Activated CD8-positive, alpha-beta T cell treated with anti-CD3 and anti-CD28 coated beads, Interleukin-2, amount 10 ng/mL, durations not matched to agents 7 days and 5 days (primary cell): ENCODE results near the gene LIPC. TPM values are rescaled to one million over a fixed set of nuclear protein-coding genes. Genes with fewer than 3 reads are reported as not detected.

Experiments
- ATAC-seq: fragments of 150-1000 bp; cut with Tn5 transposase; one replicate; pipeline ENCODE4 v1.10.0; 2021; ENCODE audit warnings: moderate library complexity
- CTCF ChIA-PET: fragments of 350-600 bp; sonication (Branson Sonifier 250); formaldehyde crosslinking; loops from one replicate; lab custom pipeline; 2021; ENCODE audit warnings: antibody characterized with exemption; lab: Charles Lee
- POLR2A ChIA-PET: fragments of 350-600 bp; sonication (Branson Sonifier 250); formaldehyde crosslinking; loops from one replicate; lab custom pipeline; 2021; ENCODE audit warnings: antibody characterized with exemption; lab: Charles Lee
- DNase-seq: peaks from one replicate; pipeline ENCODE4 v3.0.0-alpha.2; 2020
- H3K27ac Mint-ChIP-seq: one replicate; pipeline ENCODE4 v1.8.0; 2021; ENCODE audit warnings: mild to moderate bottlenecking, mixed read lengths
- H3K27me3 Mint-ChIP-seq: one replicate; pipeline ENCODE4 v1.8.0; 2021; ENCODE audit warnings: low read depth, mixed read lengths
- H3K36me3 Mint-ChIP-seq: one replicate; pipeline ENCODE4 v1.8.0; 2021; ENCODE audit warnings: low read depth, mixed read lengths
- H3K4me1 Mint-ChIP-seq: one replicate; pipeline ENCODE4 v1.8.0; 2021; ENCODE audit warnings: low read depth, mixed read lengths
- H3K4me3 Mint-ChIP-seq: one replicate; pipeline ENCODE4 v1.8.0; 2021; ENCODE audit warnings: mild to moderate bottlenecking, mixed read lengths
- H3K9me3 Mint-ChIP-seq: one replicate; pipeline ENCODE4 v1.8.0; 2022; ENCODE audit warnings: mixed read lengths; ENCODE audit not compliant: insufficient read depth
- total RNA-seq, 2 experiments: library from RNA; stranded (reverse); gene quantifications; one replicate each; pipeline ENCODE4 v1.2.3, GENCODE V29; 2021

The LIPC gene
- total RNA-seq, 2 experiments from 2014 or later: 4.1 to 4.4 TPM

- ATAC-seq: no peak
- CTCF ChIA-PET: no interaction called here
- Mint-ChIP-seq H3K27ac (no peak overlapping the region), H3K9me3 (no peaks in the 10 kb centered on the region), H3K36me3 (peaks cover 3% of the 10 kb centered on the region), H3K4me3 (no peak overlapping the region), H3K4me1 (peaks cover 3% of the 10 kb centered on the region), H3K27me3 (no peaks in the 10 kb centered on the region)
- POLR2A ChIA-PET: no interaction called here
- no peak for DNase-seq
Observed at GRCh38 chr15:58423831-58424608, 7.8 kb upstream of the LIPC start.

- H3K36me3 Mint-ChIP-seq: peaks cover 3% of the 10 kb centered on the region
- POLR2A ChIA-PET: no interaction called here
- no peak overlapping the region for H3K4me3 Mint-ChIP-seq
- H3K4me1 Mint-ChIP-seq: peaks cover 3% of the 10 kb centered on the region
- H3K27me3 Mint-ChIP-seq: no peaks in the 10 kb centered on the region
- CTCF ChIA-PET: no interaction called here
- no peak overlapping the region for H3K27ac Mint-ChIP-seq
- DNase-seq (no peak), ATAC-seq (no peak)
- H3K9me3 Mint-ChIP-seq: no peaks in the 10 kb centered on the region
Observed at GRCh38 chr15:58424722-58425121, 7.1 kb upstream of the LIPC start.

GRCh38 chr15:58425185-58425584 is 6.6 kb upstream of the LIPC start:
- CTCF ChIA-PET: no interaction called here
- no peak for DNase-seq

GRCh38 chr15:58425834-58426233 is 6.0 kb upstream of the LIPC start:
- POLR2A ChIA-PET: no interaction called here

More at GRCh38 chr15:58425185-58425584, 6.6 kb upstream of the LIPC start:
- H3K27ac Mint-ChIP-seq: no peak overlapping the region
- peaks cover 3% of the 10 kb centered on the region for H3K4me1 Mint-ChIP-seq
- H3K4me3 Mint-ChIP-seq: no peak overlapping the region
- POLR2A ChIA-PET: no interaction called here
- no peak for ATAC-seq
- no peaks in the 10 kb centered on the region for H3K27me3 Mint-ChIP-seq
- H3K9me3 Mint-ChIP-seq: no peaks in the 10 kb centered on the region
- H3K36me3 Mint-ChIP-seq: peaks cover 3% of the 10 kb centered on the region

DNA sequence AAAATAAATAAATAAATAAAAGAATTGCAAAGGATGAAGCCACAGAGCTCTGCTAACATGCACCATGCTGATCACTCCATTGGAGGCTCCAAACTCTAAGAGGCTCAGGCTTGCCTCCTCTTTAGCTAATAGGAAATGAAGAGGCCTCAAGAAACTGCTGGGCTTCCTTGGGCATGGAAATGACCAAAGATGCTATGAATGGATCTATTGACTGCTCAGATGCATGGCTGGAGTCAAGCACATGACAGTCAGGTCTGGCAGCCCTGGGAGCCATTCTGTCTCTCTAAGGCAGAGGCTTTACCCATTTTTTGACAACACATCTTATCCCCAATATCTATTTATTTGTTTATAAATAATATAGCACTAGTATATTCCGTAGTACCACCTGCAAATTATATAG is 5.3 kb upstream of the LIPC start:
- Mint-ChIP-seq H3K27ac (no peak overlapping the region), H3K27me3 (no peaks in the 10 kb centered on the region), H3K36me3 (peaks cover 3% of the 10 kb centered on the region), H3K4me1 (no peaks in the 10 kb centered on the region), H3K9me3 (no peaks in the 10 kb centered on the region), H3K4me3 (no peak overlapping the region)
- DNase-seq (no peak), ATAC-seq (no peak)
- ChIA-PET POLR2A (no interaction called here), CTCF (no interaction called here)

More at GRCh38 chr15:58425834-58426233, 6.0 kb upstream of the LIPC start:
- H3K27ac Mint-ChIP-seq: no peak overlapping the region
- no peak overlapping the region for H3K4me3 Mint-ChIP-seq
- ATAC-seq (no peak), DNase-seq (no peak)
- H3K9me3 Mint-ChIP-seq: no peaks in the 10 kb centered on the region
- H3K4me1 Mint-ChIP-seq: no peaks in the 10 kb centered on the region
- no peaks in the 10 kb centered on the region for H3K27me3 Mint-ChIP-seq
- H3K36me3 Mint-ChIP-seq: peaks cover 3% of the 10 kb centered on the region
- CTCF ChIA-PET: no interaction called here

GRCh38 chr15:58427987-58428386 is 3.8 kb upstream of the LIPC start:
- no peaks in the 10 kb centered on the region for H3K27me3 Mint-ChIP-seq
- CTCF ChIA-PET: no interaction called here
- H3K4me1 Mint-ChIP-seq: no peaks in the 10 kb centered on the region
- DNase-seq: no peak
- POLR2A ChIA-PET: no interaction called here
- no peaks in the 10 kb centered on the region for H3K9me3 Mint-ChIP-seq
- H3K36me3 Mint-ChIP-seq: peaks cover 3% of the 10 kb centered on the region
- no peak overlapping the region for H3K4me3 Mint-ChIP-seq
- no peak overlapping the region for H3K27ac Mint-ChIP-seq
- no peak for ATAC-seq

DNA sequence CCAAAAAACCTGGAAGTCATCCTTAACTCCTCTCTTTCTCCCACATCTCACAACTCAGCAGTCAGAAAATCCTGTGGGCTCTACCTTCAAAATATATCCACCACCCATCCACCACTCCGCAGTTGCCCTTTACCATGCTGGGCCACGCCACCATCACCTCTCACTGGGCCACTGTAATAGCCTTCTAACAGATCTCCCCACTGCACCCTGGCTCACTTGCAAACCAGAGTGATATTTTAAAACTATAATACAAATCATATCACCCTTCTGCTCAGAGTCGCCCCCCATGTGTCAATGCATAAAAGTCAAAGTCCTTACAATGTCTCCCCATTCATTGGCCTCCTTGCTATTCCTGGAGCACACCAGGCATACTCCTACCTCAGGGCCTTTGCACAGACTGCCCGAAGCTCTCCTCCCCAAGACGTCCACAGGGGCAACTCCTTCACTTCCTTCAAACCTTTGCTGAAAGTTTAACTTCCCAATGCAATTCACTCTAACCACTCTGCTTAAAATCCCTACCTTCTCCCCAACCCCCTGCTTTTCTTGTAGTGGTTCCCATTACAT is 1.5 kb upstream of the LIPC start:
- Mint-ChIP-seq H3K36me3 (no peaks in the 10 kb centered on the region), H3K4me3 (no peak overlapping the region), H3K27ac (no peak overlapping the region), H3K27me3 (no peaks in the 10 kb centered on the region), H3K4me1 (no peaks in the 10 kb centered on the region), H3K9me3 (no peaks in the 10 kb centered on the region)
- ChIA-PET CTCF (no interaction called here), POLR2A (no interaction called here)
- DNase-seq: no peak
- no peak for ATAC-seq

- Mint-ChIP-seq H3K27ac (no peak overlapping the region), H3K4me3 (no peak overlapping the region), H3K4me1 (no peaks in the 10 kb centered on the region), H3K27me3 (no peaks in the 10 kb centered on the region), H3K9me3 (no peaks in the 10 kb centered on the region), H3K36me3 (no peaks in the 10 kb centered on the region)
- ATAC-seq (no peak), DNase-seq (no peak)
- CTCF ChIA-PET: no interaction called here
- POLR2A ChIA-PET: no interaction called here
Observed at GRCh38 chr15:58432401-58432800, 610 bp downstream of the LIPC start.

- peaks cover 6% of the 10 kb centered on the region for H3K4me1 Mint-ChIP-seq
- no peak overlapping the region for H3K27ac Mint-ChIP-seq
- ChIA-PET POLR2A (no interaction called here), CTCF (interaction anchor here (1.2 kb wide), 1 partner anchor 31 kb away, joined by 3 read pairs; no protein-coding TSS in a partner anchor)
- no peak for ATAC-seq
- no peaks in the 10 kb centered on the region for H3K36me3 Mint-ChIP-seq
- DNase-seq: no peak
- no peak overlapping the region for H3K4me3 Mint-ChIP-seq
- H3K27me3 Mint-ChIP-seq: no peaks in the 10 kb centered on the region
- no peaks in the 10 kb centered on the region for H3K9me3 Mint-ChIP-seq
Observed at GRCh38 chr15:58433597-58434333, 2.0 kb downstream of the LIPC start.

GRCh38 chr15:58434334-58434875 is 2.6 kb downstream of the LIPC start:
- H3K27ac Mint-ChIP-seq: no peak overlapping the region
- POLR2A ChIA-PET: no interaction called here
- DNase-seq (no peak), ATAC-seq (no peak)
- H3K9me3 Mint-ChIP-seq: no peaks in the 10 kb centered on the region
- H3K27me3 Mint-ChIP-seq: no peaks in the 10 kb centered on the region
- H3K4me3 Mint-ChIP-seq: no peak overlapping the region
- CTCF ChIA-PET: interaction anchor here (1.2 kb wide), 1 partner anchor 31 kb away, joined by 3 read pairs; no protein-coding TSS in a partner anchor
- peaks cover 12% of the 10 kb centered on the region for H3K4me1 Mint-ChIP-seq
- H3K36me3 Mint-ChIP-seq: no peaks in the 10 kb centered on the region

DNA sequence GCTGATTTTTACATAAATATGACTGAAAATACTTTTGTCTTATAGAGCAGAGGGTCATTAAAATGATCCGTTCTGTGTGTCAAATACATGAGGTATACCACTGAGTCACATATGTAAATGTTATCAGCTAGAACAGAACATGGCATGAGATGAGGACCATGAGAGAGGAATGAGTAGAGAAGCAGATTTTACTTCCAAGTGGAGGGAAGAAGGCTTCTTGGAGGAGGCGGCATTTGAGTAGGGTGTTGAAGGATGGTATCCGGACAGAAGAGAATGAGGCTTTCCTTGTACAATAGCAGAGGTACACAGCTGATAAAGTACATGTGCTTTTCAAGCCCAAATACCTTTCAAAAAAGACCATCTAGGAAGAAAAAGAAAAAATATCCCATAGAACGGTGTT is 4.8 kb downstream of the LIPC start:
- no peak overlapping the region for H3K4me3 Mint-ChIP-seq
- H3K27me3 Mint-ChIP-seq: no peaks in the 10 kb centered on the region
- H3K4me1 Mint-ChIP-seq: peaks cover 32% of the 10 kb centered on the region
- H3K9me3 Mint-ChIP-seq: no peaks in the 10 kb centered on the region
- ChIA-PET POLR2A (no interaction called here), CTCF (interaction anchor here (0.9 to 1.1 kb wide), 3 partner anchors 14 to 205 kb away, joined by 3 read pairs; no protein-coding TSS in a partner anchor)
- ATAC-seq (no peak), DNase-seq (no peak)
- no peak overlapping the region for H3K27ac Mint-ChIP-seq
- H3K36me3 Mint-ChIP-seq: no peaks in the 10 kb centered on the region
